Amniotic stem cell (primary cell): ENCODE measurements around the gene PYM1.
"Not testable (repeated sequence)": the region's sequence is repeated elsewhere in the genome, so short reads cannot be mapped to it uniquely, and the experiment has no call there.

ENCODE experiments used
- DNase-seq: peaks from one replicate; lab custom pipeline; 2025; lab: John Stamatoyannopoulos, UW

PYM1 gene

DNA sequence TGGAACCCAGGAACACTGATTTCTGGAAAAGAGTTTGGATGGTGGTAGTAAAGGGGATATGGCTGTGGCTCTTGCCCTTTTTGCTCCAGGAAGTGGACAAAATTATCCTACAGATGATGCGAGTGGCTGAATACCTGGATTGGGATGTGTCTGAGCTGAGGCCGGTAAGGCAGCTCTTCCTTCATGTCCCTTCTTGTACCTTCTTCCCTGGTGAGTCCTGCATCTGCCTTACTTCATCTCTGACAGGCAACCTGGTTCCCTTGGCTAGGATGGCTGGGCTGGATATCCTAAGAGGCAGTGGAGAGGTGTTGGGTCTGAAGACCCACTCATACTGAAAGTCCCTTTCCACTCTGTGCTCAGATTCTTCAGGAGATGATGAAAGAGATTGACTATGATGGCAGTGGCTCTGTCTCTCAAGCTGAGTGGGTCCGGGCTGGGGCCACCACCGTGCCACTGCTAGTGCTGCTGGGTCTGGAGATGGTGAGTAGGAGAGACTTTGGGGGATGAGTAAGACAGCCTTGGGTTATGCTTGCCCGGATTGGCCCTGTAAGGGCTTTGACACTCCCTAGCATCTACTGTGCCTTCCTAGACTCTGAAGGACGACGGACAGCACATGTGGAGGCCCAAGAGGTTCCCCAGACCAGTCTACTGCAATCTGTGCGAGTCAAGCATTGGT is 11.3 kb upstream of the PYM1 start:
- DNase-seq = no peak

GRCh38 chr12:55937981-55938380 is 10.3 kb upstream of the PYM1 start:
- no peak for DNase-seq

DNA sequence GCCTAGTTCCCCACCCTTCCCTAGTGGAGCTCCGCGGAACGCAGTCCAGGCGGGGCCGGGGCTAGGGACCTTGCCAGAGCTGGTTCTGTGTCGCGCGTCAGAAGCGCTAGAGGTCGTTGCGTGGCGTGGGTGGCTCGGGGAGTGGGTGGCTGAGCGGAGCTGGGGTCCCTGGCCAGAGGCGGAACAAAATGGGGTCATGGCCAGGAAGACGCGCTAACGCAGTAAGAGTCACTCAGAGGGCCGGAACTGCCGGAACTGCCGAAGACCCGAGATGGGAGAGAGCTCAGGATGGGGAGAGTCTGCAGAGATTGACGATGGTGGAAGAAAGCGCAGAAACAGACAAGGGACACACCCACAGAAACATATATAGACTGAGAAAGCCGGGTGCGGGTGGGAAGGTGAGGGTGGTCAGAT is 8.1 kb upstream of the PYM1 start:
- no peak for DNase-seq

- DNase-seq = no peak
Observed at GRCh38 chr12:55934773-55935172, 7.1 kb upstream of the PYM1 start.

DNA sequence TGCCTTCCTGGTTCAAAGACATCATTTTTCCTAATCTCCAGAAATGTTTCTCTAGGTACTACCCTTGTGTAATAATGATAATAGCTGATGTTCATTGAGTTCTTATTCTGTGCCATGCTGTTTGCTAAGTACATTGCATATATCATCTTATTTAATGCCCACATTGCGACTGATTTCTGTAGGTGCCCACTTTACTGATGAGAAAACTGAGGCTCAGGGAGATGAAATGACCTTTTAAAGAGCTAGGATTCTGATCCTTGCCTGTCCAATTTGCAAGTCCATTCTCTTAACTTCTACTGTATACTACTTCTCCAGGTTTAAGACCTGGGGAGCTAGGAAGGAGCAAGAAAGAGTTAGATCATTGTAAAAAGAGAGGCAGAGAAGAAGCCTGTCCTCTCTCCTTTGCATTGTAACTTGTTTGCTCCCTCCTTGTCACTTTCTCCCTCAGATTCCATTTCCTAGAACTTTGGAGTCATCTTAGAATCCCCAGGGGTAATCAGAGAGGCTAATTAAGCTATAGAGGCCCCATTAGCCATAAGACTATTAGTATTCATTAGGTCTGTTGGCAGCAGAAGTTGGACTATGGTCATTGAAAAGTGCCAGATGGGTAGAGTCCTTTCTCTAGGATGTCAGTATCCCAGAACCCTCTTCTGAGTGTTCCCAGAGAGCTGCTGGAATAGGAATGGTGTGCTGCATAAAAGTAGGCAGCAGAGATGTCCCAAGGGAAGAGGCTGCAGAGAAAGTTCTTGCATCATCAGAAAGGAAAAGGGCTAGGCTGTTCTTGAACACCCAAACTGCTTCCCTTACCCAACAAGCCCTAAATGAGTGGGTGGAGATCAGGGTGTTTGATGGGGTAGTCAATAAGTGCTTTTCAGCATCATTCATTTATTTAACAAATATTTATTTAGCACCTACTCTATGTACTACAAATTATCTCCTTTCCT is 6.4 kb upstream of the PYM1 start:
- DNase-seq = no peak

DNA sequence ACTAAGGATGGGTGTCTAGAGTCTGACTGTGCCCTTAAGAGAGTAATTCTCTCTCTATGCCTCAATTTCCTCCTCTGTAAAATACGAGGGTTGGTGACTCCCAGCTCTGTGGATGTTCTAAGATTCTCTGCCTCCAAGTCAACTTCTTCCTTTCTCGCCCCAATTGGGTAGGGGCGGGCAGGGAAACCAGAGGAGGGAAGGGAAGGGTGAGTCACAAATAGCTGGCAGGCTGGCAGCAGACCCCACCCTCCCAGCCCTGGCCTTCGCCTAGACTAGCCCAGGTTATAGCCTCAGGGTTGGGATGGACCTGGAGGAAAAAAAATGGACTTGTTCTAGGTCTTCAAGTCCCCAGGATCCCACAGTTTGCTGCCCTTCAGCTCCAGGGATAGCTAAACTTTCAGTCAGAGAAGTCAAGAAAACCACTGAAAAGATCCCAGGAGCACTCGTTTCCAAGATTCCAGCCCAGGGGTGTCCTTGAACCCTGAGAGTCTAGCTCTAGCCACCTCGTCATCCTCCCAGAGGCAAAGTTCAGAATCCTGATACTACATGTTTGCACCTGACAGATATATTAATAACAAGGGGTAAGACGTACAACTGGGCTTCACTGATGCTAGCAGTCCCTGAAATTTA is 5.6 kb upstream of the PYM1 start:
- no peak for DNase-seq

DNA sequence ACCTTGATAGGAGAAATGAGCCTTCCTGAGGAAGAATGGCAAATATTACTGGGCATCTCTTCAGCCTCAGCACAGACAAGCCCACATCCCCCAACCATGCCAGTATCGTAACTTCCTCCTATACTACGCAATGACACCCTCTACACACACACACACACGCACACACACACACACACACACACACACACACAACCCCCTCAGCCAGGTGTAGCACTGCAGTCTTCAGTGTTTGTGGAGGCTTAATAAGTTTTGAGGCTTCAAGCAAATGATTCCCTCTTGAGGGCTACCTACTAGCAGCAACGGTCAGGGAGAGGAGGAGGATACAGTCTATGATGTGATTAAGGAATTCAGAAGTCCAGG is 4.8 kb upstream of the PYM1 start:
- DNase-seq = no peak

GRCh38 chr12:55931780-55932550 is 4.3 kb upstream of the PYM1 start:
- DNase-seq = peak; percentile 16

DNA sequence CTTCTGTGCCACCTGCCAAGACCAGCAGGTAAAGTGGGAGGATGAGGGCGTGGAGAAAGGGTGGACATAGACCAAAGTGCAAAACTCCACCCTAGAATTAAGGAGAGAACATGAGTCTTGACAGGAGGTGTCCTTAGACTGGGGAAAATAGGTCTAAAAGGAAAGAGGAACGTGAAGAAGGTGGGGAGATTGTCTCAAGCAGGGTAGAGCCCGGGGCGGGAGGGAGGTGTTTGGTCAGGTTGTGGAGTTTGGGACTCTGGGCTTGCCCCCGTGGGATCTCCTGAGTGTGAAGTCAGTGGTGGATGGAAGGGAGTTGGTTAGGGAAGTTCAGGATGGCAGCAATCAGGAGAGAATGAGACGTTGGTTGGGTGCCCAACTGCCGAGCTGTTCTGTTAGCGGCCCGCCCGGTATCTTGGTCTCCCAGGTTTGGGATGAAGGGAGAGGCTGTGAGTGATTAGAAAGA is 3.7 kb upstream of the PYM1 start:
- no peak for DNase-seq

GRCh38 chr12:55930771-55931316 is 3.1 kb upstream of the PYM1 start, which contains the start of gene DGKA:
DGKA (plus strand) TSS chr12:55931162; CDS start chr12:55936504, 5,342 bp downstream.
- peak; percentile 65 for DNase-seq

DNA sequence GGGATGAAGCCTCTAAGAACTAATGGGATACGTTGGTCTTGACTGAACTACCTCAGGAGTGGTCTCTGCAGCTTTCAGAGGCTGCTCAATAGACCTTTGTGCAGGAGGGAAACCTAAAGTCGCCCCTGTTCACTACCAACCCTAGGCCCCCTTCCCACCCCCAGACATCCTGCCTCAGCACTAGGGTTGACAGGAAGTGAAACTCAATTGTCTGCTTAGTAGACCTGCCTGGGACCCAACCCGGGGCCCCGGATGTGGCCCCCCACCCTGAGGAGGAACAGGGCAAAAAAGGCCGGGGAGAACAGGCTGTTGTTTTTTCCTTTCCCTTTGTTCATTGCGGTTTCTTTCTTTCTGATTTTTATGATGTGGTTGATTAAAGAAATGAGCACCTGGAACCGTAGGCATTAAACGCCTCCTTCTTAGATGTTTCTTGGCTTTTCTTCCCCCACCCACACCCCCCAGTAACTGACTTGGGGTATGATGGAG is 1.7 kb upstream of the PYM1 start:
- DNase-seq = no peak

GRCh38 chr12:55926738-55927587 is 731 bp downstream of the PYM1 start:
- DNase-seq = peak; percentile 88

DNA sequence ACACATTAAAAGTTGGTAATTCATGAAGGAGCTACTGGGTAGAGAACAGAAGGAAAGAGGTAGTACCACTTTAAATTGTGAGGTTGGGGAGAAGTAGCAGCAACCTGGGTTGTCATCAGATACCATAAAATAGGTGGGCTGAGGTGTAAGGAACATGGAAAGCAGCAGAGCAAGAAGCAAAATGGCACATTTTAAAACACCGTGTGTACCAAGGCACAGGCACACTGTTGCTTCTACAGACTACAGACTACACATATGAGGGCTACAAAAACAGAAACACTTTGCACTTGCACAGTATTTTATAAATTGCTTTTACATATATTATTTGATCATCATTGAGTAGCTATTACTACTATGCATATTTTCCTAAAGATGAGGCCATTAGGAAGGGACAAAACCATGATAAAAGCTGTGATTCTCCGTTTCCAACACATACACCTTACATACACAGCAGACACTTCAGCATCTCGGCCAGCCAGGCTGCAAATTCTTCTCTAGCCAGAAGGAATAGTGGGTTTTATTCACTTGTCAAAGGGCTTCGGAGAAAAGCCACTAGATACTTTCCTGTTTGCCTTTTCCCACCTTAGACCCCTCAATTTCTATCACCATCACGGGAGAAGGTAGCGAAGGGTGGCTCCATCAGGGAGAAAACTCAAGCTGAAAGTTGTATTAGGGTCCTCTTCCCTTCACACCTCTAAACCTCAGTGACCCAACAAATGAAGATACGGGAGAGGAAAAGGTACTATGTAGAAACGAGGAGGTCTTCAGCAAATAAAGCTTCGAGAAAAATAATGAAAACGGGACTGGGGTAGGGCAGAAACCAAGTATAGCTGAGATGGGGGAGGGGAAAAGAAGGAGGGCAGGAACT is 1.6 kb downstream of the PYM1 start:
- DNase-seq = no peak

DNA sequence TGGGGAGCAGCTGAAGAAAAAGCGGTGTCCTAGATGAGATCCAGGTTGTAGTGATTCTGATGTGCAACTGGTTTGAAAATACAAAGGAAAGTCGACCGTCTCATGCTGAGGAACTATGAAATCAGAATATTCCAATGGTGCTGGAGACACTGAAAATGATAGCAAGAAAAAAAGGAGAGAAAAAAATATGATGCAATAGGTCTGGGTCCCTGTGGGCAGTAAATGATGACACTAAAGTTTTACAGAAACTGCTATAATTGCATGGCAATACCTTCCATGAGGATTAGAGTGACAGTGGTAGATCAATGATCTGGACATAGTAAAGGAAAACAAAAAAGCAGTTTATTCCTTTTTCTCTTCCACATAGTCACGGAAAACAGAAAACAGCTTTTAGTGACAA is 2.3 kb downstream of the PYM1 start:
- no peak for DNase-seq

DNA sequence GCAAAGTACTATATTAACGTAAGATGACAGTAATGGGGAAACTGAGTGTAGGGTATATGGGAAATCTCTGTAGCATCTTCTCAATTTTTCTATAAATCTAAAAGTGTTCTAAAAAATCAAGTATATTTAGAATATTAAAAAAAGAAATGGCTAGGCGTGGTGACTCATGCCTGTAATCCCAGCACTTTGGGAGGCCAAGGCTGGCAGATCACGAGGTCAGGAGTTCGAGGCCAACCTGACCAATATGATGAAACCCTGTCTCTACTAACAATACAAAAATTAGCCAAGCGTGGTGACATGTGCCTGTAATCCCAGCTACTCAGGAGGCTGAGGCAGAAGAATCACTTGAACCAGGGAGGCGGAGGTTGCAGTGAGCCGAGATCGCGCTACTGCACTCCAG is 4.0 kb downstream of the PYM1 start:
- DNase-seq = not testable (repeated sequence)

DNA sequence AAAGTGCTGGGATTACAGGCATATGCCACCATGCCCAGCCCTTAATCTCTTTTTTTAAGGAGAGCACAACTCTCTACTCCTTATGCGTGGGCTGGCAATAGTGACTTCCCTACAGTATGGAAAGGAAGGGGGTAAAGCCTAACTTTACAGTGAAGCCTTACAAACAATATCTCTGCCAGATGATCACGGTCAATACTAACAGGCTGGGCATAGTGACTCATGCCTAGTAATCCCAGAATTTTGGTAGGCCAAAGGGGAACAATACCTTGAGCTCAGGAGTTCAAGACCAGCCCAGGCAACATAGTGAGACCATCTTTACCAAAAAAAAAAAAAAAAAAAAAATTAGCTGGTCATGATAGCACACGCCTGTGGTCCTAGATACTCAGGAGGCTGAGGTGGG is 5.6 kb downstream of the PYM1 start:
- no peak for DNase-seq

DNA sequence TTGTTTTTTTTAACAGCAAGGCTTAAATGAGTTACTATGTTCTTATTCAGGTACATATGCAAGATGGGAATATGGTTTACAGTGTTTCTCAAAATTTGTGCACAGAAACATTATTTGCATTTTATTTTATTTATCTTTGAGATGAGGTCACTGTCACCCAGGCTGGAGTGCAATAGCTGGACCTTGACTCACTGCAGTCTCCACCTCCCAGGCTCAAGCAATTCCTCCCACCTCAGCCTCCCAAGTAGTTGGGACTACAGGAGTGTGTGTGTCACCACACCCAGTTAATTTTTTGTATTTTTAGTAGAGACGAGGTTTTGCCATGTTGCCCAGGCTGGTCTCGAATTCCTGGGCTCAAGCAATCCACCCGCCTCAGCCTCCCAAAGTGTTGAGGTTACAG is 8.7 kb downstream of the PYM1 start:
- not testable (repeated sequence) for DNase-seq

- DNase-seq = no peak
Observed at GRCh38 chr12:55915482-55915859, 12.2 kb downstream of the PYM1 start.

GRCh38 chr12:55912908-55913307 is 14.8 kb downstream of the PYM1 start:
- DNase-seq = no peak

- DNase-seq = no peak
Observed at GRCh38 chr12:55909513-55909884, 18.2 kb downstream of the PYM1 start.
